ENCODE results near the gene NCK1.

NCK1 gene

GRCh38 chr3:136840252-136840651 lies 21.8 kb upstream of the NCK1 start:
- peaks cover 12% of the 10 kb centered on the region for H3K4me1 ChIP-seq
- no peak overlapping the region for H2AFZ ChIP-seq
- H3K27ac ChIP-seq: no peak overlapping the region
- no peaks in the 10 kb centered on the region for H3K9me3 ChIP-seq (ENCODE audit: control insufficient read depth, low read length)
- H3K9ac ChIP-seq: no peak overlapping the region
- no peaks in the 10 kb centered on the region for H3K27me3 ChIP-seq (ENCODE audit: control insufficient read depth, insufficient read depth, low read length)
- no peak for TF ChIP-seq CTCF (IDR thresholded peaks at IDR 0.05)
- H3K4me3 ChIP-seq (ENCODE audit: low read depth, low read length): no peak overlapping the region
- H3K79me2 ChIP-seq: peaks cover 22% of the 10 kb centered on the region
- H3K36me3 ChIP-seq (ENCODE audit: control insufficient read depth, insufficient read depth, low read length): no peaks in the 10 kb centered on the region
- no peak overlapping the region for H3K4me2 ChIP-seq (ENCODE audit: low read length)

- H3K4me1 ChIP-seq: no peaks in the 10 kb centered on the region
- TF ChIP-seq CTCF (IDR thresholded peaks at IDR 0.05): no peak
- no peaks in the 10 kb centered on the region for H3K36me3 ChIP-seq (ENCODE audit: control insufficient read depth, insufficient read depth, low read length)
- no peak overlapping the region for H2AFZ ChIP-seq
- H3K4me2 ChIP-seq (ENCODE audit: low read length): no peak overlapping the region
- no peak overlapping the region for H3K27ac ChIP-seq
- no peak overlapping the region for H3K9ac ChIP-seq
- no peak overlapping the region for H3K4me3 ChIP-seq (ENCODE audit: low read depth, low read length)
- H3K27me3 ChIP-seq (ENCODE audit: control insufficient read depth, insufficient read depth, low read length): no peaks in the 10 kb centered on the region
- H3K79me2 ChIP-seq: peaks cover 24% of the 10 kb centered on the region
- H3K9me3 ChIP-seq (ENCODE audit: control insufficient read depth, low read length): no peaks in the 10 kb centered on the region
Measured at GRCh38 chr3:136842294-136842693, 19.7 kb upstream of the NCK1 start.

GRCh38 chr3:136844724-136845123 lies 17.3 kb upstream of the NCK1 start:
- peaks cover 31% of the 10 kb centered on the region for H3K79me2 ChIP-seq
- H3K27ac ChIP-seq: no peak overlapping the region
- no peaks in the 10 kb centered on the region for H3K36me3 ChIP-seq (ENCODE audit: control insufficient read depth, insufficient read depth, low read length)
- H3K9ac ChIP-seq: no peak overlapping the region
- no peaks in the 10 kb centered on the region for H3K4me1 ChIP-seq
- H3K4me2 ChIP-seq (ENCODE audit: low read length): no peak overlapping the region
- H3K9me3 ChIP-seq (ENCODE audit: control insufficient read depth, low read length): no peaks in the 10 kb centered on the region
- TF ChIP-seq CTCF (IDR thresholded peaks at IDR 0.05): no peak
- H2AFZ ChIP-seq: no peak overlapping the region
- no peak overlapping the region for H3K4me3 ChIP-seq (ENCODE audit: low read depth, low read length)
- H3K27me3 ChIP-seq (ENCODE audit: control insufficient read depth, insufficient read depth, low read length): no peaks in the 10 kb centered on the region

GRCh38 chr3:136852180-136852579 lies 9.8 kb upstream of the NCK1 start:
- Histone ChIP-seq H3K4me1 (peaks cover 10% of the 10 kb centered on the region), H3K9ac (no peak overlapping the region), H3K79me2 (peaks cover 18% of the 10 kb centered on the region), H3K9me3 (ENCODE audit: control insufficient read depth, low read length) (no peaks in the 10 kb centered on the region), H3K4me2 (ENCODE audit: low read length) (no peak overlapping the region), H3K36me3 (ENCODE audit: control insufficient read depth, insufficient read depth, low read length) (no peaks in the 10 kb centered on the region), H3K4me3 (ENCODE audit: low read depth, low read length) (no peak overlapping the region), H3K27ac (no peak overlapping the region), H3K27me3 (ENCODE audit: control insufficient read depth, insufficient read depth, low read length) (no peaks in the 10 kb centered on the region), H2AFZ (no peak overlapping the region)
- TF ChIP-seq CTCF (IDR thresholded peaks at IDR 0.05): no peak

- Histone ChIP-seq H2AFZ (no peak overlapping the region), H3K36me3 (ENCODE audit: control insufficient read depth, insufficient read depth, low read length) (no peaks in the 10 kb centered on the region), H3K27me3 (ENCODE audit: control insufficient read depth, insufficient read depth, low read length) (no peaks in the 10 kb centered on the region), H3K79me2 (peaks cover 7% of the 10 kb centered on the region), H3K9ac (no peak overlapping the region), H3K4me2 (ENCODE audit: low read length) (no peak overlapping the region), H3K27ac (no peak overlapping the region), H3K9me3 (ENCODE audit: control insufficient read depth, low read length) (no peaks in the 10 kb centered on the region), H3K4me3 (ENCODE audit: low read depth, low read length) (no peak overlapping the region), H3K4me1 (peaks cover 13% of the 10 kb centered on the region)
- TF ChIP-seq CTCF (IDR thresholded peaks at IDR 0.05): no peak
Measured at GRCh38 chr3:136856665-136857064, 5.3 kb upstream of the NCK1 start.
